Measurements from ENCODE around the gene AKAP6. TPM values are rescaled to one million over a fixed set of nuclear protein-coding genes. Genes with fewer than 3 reads are reported as not detected.

AKAP6 gene
- total and polyA plus RNA-seq, 2 of the 8 experiments (the other 6 are each of a cell fraction or from before 2014, with no cell fraction given), result 0.09 to 0.89 TPM

DNA sequence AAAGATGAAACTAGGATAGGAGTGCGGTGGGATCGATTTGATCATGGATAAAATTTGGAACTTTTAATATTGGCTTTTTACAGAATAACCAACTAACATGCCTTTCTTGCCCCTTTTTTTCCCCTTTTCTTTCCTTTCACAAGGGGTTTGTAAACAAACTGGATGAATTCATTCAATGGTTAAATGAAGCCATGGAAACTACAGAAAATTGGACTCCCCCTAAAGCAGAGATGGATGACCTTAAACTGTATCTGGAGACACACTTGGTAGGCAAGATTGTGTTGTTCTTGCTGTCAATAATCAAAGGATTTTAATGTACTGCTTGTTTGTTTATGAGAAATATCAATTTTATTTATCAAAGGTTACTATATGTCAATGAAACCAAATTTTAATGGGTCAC, 247.9 kb downstream of the AKAP6 start:
- no peak overlapping the region for H3K14ac ChIP-seq (ENCODE audit: insufficient read length)
- H2BK15ac ChIP-seq (ENCODE audit: low read length), result no peak overlapping the region
- no peaks in the 10 kb centered on the region for H3K9me3 ChIP-seq (ENCODE audit: insufficient read depth in 2 of 2, low read depth in 1 of 2, low read length in 1 of 2)
- H3K18ac ChIP-seq (ENCODE audit: extremely low read depth, low read length), result no peak overlapping the region
- H4K20me1 ChIP-seq (replicated peaks in 1 of 2; ENCODE audit: control insufficient read depth in 1 of 2, insufficient read depth in 2 of 2, low read length in 2 of 2), result no peaks in the 10 kb centered on the region
- DNase-seq (ENCODE audit: low read depth in 1 of 2, low spot score in 2 of 2) (no peak), FAIRE-seq (no peak)
- no peaks in the 10 kb centered on the region for H3K27me3 ChIP-seq (replicated peaks in 1 of 4; ENCODE audit: control insufficient read depth in 3 of 4, extremely low read depth in 1 of 4, insufficient read depth in 3 of 4, low read length in 3 of 4)
- no peak overlapping the region for H3K4me2 ChIP-seq (ENCODE audit: insufficient read depth in 1 of 2, low read depth in 2 of 2, low read length in 2 of 2)
- H3K4me3 ChIP-seq (ENCODE audit: extremely low read depth in 1 of 4, insufficient read depth in 2 of 4, low read depth in 3 of 4, low read length in 4 of 4), result no peak overlapping the region
- no peak overlapping the region for H4K91ac ChIP-seq (replicated peaks; ENCODE audit: insufficient read length, low read length)
- ChIA-PET CTCF (ENCODE audit: partially characterized antibody) (interaction anchor here (1.0 to 1.6 kb wide), 3 partner anchors 29 to 1746 kb away, joined by 3 to 7 read pairs (median 3); no protein-coding TSS in a partner anchor), POLR2A (ENCODE audit: partially characterized antibody) (no interaction called here)
- no peak overlapping the region for H3K9ac ChIP-seq (replicated peaks in 1 of 4; ENCODE audit: extremely low read depth in 1 of 4, low read depth in 3 of 4, low read length in 3 of 4)
- no peak overlapping the region for H2BK5ac ChIP-seq (ENCODE audit: low read depth, low read length)
- 92% methylated on average over 2 of the region's 2 CpGs; no CpG with 5 or more reads in 1 of the 2 experiments for WGBS, 2 experiments (ENCODE audit: extremely low coverage in 1 of 2, insufficient coverage in 1 of 2, insufficient read length in 1 of 2, insufficient replicate concordance in 2 of 2, low coverage in 1 of 2, low lambda C conversion rate in 2 of 2, missing lambda C conversion rate in 1 of 2)
- H4K5ac ChIP-seq (ENCODE audit: insufficient read length, low read depth, low read length), result no peak overlapping the region
- no peaks in the 10 kb centered on the region for H3K79me2 ChIP-seq (ENCODE audit: control insufficient read depth in 1 of 2, insufficient read depth in 2 of 2, low read length in 2 of 2)
- no peak overlapping the region for H3K56ac ChIP-seq (replicated peaks; ENCODE audit: insufficient read length, low read depth, low read length)
- no peak overlapping the region for H3K4ac ChIP-seq (replicated peaks; ENCODE audit: insufficient read length, low read depth, low read length)
- H3K27ac ChIP-seq (ENCODE audit: low read depth, low read length), result no peak overlapping the region
- no peak overlapping the region for H2BK12ac ChIP-seq (ENCODE audit: low read depth, low read length)
- no peak overlapping the region for H2AK5ac ChIP-seq (ENCODE audit: low read depth, low read length)
- no peaks in the 10 kb centered on the region for H3K36me3 ChIP-seq (ENCODE audit: control insufficient read depth in 2 of 4, insufficient read depth in 4 of 4, low read length in 3 of 4)
- H3K23me2 ChIP-seq (ENCODE audit: low read depth, low read length), result no peaks in the 10 kb centered on the region
- H4K8ac ChIP-seq (ENCODE audit: extremely low read depth, insufficient read depth, low read length), result no peak overlapping the region
- no peak overlapping the region for H2AFZ ChIP-seq (ENCODE audit: low read length)
- H2BK120ac ChIP-seq (replicated peaks; ENCODE audit: low read depth, low read length), result no peak overlapping the region
- H2BK20ac ChIP-seq (ENCODE audit: low read length), result no peak overlapping the region
- no peaks in the 10 kb centered on the region for H3K4me1 ChIP-seq (replicated peaks in 1 of 4; ENCODE audit: control insufficient read depth in 3 of 4, insufficient read depth in 4 of 4, low read length in 3 of 4)
- no peak overlapping the region for H3K23ac ChIP-seq (ENCODE audit: insufficient read length)
- H3K79me1 ChIP-seq (ENCODE audit: low read depth, low read length), result no peaks in the 10 kb centered on the region
- TF ChIP-seq, protein P1, sequence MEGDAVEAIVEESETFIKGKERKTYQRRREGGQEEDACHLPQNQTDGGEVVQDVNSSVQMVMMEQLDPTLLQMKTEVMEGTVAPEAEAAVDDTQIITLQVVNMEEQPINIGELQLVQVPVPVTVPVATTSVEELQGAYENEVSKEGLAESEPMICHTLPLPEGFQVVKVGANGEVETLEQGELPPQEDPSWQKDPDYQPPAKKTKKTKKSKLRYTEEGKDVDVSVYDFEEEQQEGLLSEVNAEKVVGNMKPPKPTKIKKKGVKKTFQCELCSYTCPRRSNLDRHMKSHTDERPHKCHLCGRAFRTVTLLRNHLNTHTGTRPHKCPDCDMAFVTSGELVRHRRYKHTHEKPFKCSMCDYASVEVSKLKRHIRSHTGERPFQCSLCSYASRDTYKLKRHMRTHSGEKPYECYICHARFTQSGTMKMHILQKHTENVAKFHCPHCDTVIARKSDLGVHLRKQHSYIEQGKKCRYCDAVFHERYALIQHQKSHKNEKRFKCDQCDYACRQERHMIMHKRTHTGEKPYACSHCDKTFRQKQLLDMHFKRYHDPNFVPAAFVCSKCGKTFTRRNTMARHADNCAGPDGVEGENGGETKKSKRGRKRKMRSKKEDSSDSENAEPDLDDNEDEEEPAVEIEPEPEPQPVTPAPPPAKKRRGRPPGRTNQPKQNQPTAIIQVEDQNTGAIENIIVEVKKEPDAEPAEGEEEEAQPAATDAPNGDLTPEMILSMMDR (IDR thresholded peaks at IDR 0.05; ENCODE audit: control extremely low read depth in 1 of 3, insufficient read depth in 1 of 3, low read depth in 1 of 3, low read length in 3 of 3), result no peak
- TF ChIP-seq RNF2 (IDR thresholded peaks at IDR 0.05; ENCODE audit: borderline replicate concordance, low read depth, low read length, missing control alignments, poor library complexity, severe bottlenecking), result no peak
- no peak for TF ChIP-seq SUZ12 (IDR thresholded peaks at IDR 0.05; ENCODE audit: low read length)
- TF ChIP-seq, protein P2, sequence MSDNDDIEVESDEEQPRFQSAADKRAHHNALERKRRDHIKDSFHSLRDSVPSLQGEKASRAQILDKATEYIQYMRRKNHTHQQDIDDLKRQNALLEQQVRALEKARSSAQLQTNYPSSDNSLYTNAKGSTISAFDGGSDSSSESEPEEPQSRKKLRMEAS (IDR thresholded peaks at IDR 0.05), result no peak
- no peak for TF ChIP-seq BACH1 (IDR thresholded peaks at IDR 0.05; ENCODE audit: low read length)
- TF ChIP-seq ZNF274 (IDR thresholded peaks at IDR 0.05; ENCODE audit: borderline replicate concordance, extremely low read depth, low read length), result no peak
- TF ChIP-seq POLR2AphosphoS5 (IDR thresholded peaks at IDR 0.05; ENCODE audit: low read depth, low read length), result no peak
- TF ChIP-seq SP2 (IDR thresholded peaks at IDR 0.05; ENCODE audit: low read length), result no peak
- no peak for TF ChIP-seq CTBP2 (IDR thresholded peaks at IDR 0.05; ENCODE audit: borderline replicate concordance, insufficient read depth, insufficient read length, low read length)
- TF ChIP-seq EZH2 (IDR thresholded peaks at IDR 0.05; ENCODE audit: low read depth, low read length, severe bottlenecking), result no peak
- TF ChIP-seq GTF2F1 (IDR thresholded peaks at IDR 0.05; ENCODE audit: borderline replicate concordance, low read depth, low read length), result no peak
- no peak for TF ChIP-seq POLR2A (IDR thresholded peaks at IDR 0.05; ENCODE audit: control extremely low read depth in 1 of 2, low read depth in 2 of 2, low read length in 2 of 2)
